DMS79 (cell line): ENCODE data around the gene METTL16.

Experiments used
- DNase-seq: peaks from one replicate; lab custom pipeline; 2025; lab: John Stamatoyannopoulos, UW

METTL16 gene

GRCh38 chr17:2395258-2396181, 116.2 kb downstream of the METTL16 start:
- peak; percentile 37 for DNase-seq

GRCh38 chr17:2394775-2395201, 116.9 kb downstream of the METTL16 start:
- DNase-seq: no peak

GRCh38 chr17:2393954-2394749, 117.5 kb downstream of the METTL16 start:
- no peak for DNase-seq

GRCh38 chr17:2393174-2393953, 118.3 kb downstream of the METTL16 start:
- peak; percentile 72 for DNase-seq

- DNase-seq: peak; percentile 77
These were observed 119.2 kb downstream of the METTL16 start for GRCh38 chr17:2392252-2393173.

- no peak for DNase-seq
These were observed 120.0 kb downstream of the METTL16 start for GRCh38 chr17:2391597-2392251.

GRCh38 chr17:2390199-2390836, 121.4 kb downstream of the METTL16 start:
- no peak for DNase-seq

GRCh38 chr17:2388683-2389055, 123.0 kb downstream of the METTL16 start:
- peak; percentile 44 for DNase-seq

GRCh38 chr17:2388020-2388682, 123.5 kb downstream of the METTL16 start:
- DNase-seq: peak; percentile 79

GRCh38 chr17:2387086-2388019, 124.3 kb downstream of the METTL16 start:
- DNase-seq: no peak

GRCh38 chr17:2386400-2387085, 125.1 kb downstream of the METTL16 start:
- no peak for DNase-seq

- no peak for DNase-seq
These were observed 126.2 kb downstream of the METTL16 start for GRCh38 chr17:2385240-2386210.

- no peak for DNase-seq
These were observed 127.1 kb downstream of the METTL16 start for GRCh38 chr17:2384439-2385127.

GRCh38 chr17:2383628-2384167, 128.0 kb downstream of the METTL16 start:
- DNase-seq: no peak

GRCh38 chr17:2380950-2381649, 130.6 kb downstream of the METTL16 start:
- no peak for DNase-seq
